GM12878 (cell line): ENCODE results near the gene GRN. TPM values are rescaled to one million over a fixed set of nuclear protein-coding genes. Genes with fewer than 3 reads are reported as not detected.
A peak's percentile ranks its signal among the peaks of the same experiment; 100 is the strongest.

Source experiments
- ATAC-seq: fragments of 200-7000 bp; cut with Tn5 transposase; 3 replicates; pipeline ENCODE4 v1.9.1; 2020; ENCODE audit warnings: mild to moderate bottlenecking, moderate library complexity
- BruUV-seq: library from RNA; stranded (reverse); fragments of 400-500 nt; replicated peaks from 2 replicates; lab custom pipeline; 2021; lab: Mats Ljungman, UMichigan
- CTCF ChIA-PET: fragments of 300-600 bp; sonication (Branson Sonifier 250); formaldehyde crosslinking; extraction: SDS; loops from one replicate; lab custom pipeline; 2021; ENCODE audit warnings: inconsistent platforms; lab: Yijun Ruan, JAX
- POLR2A ChIA-PET: fragments of 350-600 bp; formaldehyde crosslinking; extraction: SDS; loops from one replicate; lab custom pipeline; 2021; ENCODE audit warnings: inconsistent platforms; lab: Charles Lee
- RAD21 ChIA-PET: fragments of 300-600 bp; sonication (Branson Sonifier 250); formaldehyde crosslinking; loops from one replicate; lab custom pipeline; 2023; ENCODE audit warnings: antibody characterized with exemption; ENCODE audit not compliant: unreplicated experiment; lab: Charles Lee
- SMC1A ChIA-PET: fragments of 300-600 bp; sonication (Branson Sonifier 250); formaldehyde crosslinking; loops from one replicate; lab custom pipeline; 2023; ENCODE audit not compliant: unreplicated experiment, uncharacterized antibody; lab: Charles Lee
- DNase-seq: peaks from one replicate; pipeline ENCODE4 v3.0.0-alpha.2; 2011; ENCODE audit warnings: low read depth, low spot score
- FAIRE-seq: peaks from 3 replicates; lab custom pipeline; 2011; peaks lifted over from hg19 to GRCh38; lab: Jason Lieb, UNC
- H2AFZ ChIP-seq: 2 replicates; pipeline ENCODE4 v1.6.0; 2011; ENCODE audit warnings: low read depth, low read length, control low read depth; ENCODE audit not compliant: control insufficient read depth
- H3K27ac ChIP-seq: 2 replicates; pipeline ENCODE4 v1.5.1; 2011; ENCODE audit warnings: control low read depth; ENCODE audit not compliant: control insufficient read depth, insufficient read depth
- H3K27me3 ChIP-seq, 2 experiments: replicated peaks in 1 of 2; 2 replicates each; pipeline versions ENCODE4 v1.6.0 to v1.6.1; 2011; ENCODE audit warnings: low read length in 1 of 2; ENCODE audit not compliant: control insufficient read depth in 2 of 2, insufficient read depth in 2 of 2
- H3K36me3 ChIP-seq, 2 experiments: 2 replicates each; pipeline ENCODE4 v1.5.1; 2011; ENCODE audit warnings: low read length in 1 of 2; ENCODE audit not compliant: control insufficient read depth in 2 of 2, insufficient read depth in 2 of 2
- H3K4me1 ChIP-seq: 2 replicates; pipeline ENCODE4 v1.6.1; 2011; ENCODE audit warnings: mild to moderate bottlenecking, low read length, moderate library complexity, mixed read lengths; ENCODE audit not compliant: control insufficient read depth, insufficient read depth
- H3K4me2 ChIP-seq: 2 replicates; pipeline ENCODE4 v1.6.0; 2011; ENCODE audit warnings: control low read depth; ENCODE audit not compliant: control insufficient read depth, insufficient read depth
- H3K4me3 ChIP-seq: fragments of 200-600 bp; sonication (generic); 2 replicates; pipeline ENCODE4 v1.5.1; 2016
- H3K79me2 ChIP-seq: 2 replicates; pipeline ENCODE4 v1.6.0; 2011; ENCODE audit warnings: low read length; ENCODE audit not compliant: control insufficient read depth, insufficient read depth
- H3K9ac ChIP-seq: 2 replicates; pipeline ENCODE4 v1.8.0; 2011; ENCODE audit warnings: low read length, control low read depth, mixed read lengths; ENCODE audit not compliant: control insufficient read depth, insufficient read depth
- H3K9me3 ChIP-seq: replicated peaks from 3 replicates; pipeline ENCODE4 v1.5.1; 2011; ENCODE audit warnings: mild to moderate bottlenecking, low read length; ENCODE audit not compliant: control insufficient read depth, insufficient read depth
- H4K20me1 ChIP-seq: 2 replicates; pipeline ENCODE4 v1.6.0; 2011; ENCODE audit not compliant: control insufficient read depth, insufficient read depth
- CTCF ChIP-seq, 3 experiments: IDR thresholded peaks in 2 of 3; conservative IDR thresholded peaks in 1 of 3; 2 replicates each; pipeline ENCODE4 v1.5.1; 2011; ENCODE audit warnings: low read depth in 3 of 3, low read length in 3 of 3, mild to moderate bottlenecking in 3 of 3, control low read depth in 2 of 3, moderate library complexity in 2 of 3, inconsistent platforms in 1 of 3, mixed read lengths in 1 of 3; ENCODE audit not compliant: control insufficient read depth in 2 of 3, insufficient read depth in 1 of 3; ENCODE audit errors: extremely low read depth in 1 of 3
- FOS ChIP-seq: IDR thresholded peaks from 3 replicates; pipeline ENCODE4 v1.6.1; 2011; ENCODE audit warnings: borderline replicate concordance; ENCODE audit not compliant: insufficient read length; ENCODE audit errors: extremely low read depth
- HDAC2 ChIP-seq: fragments of 200-600 bp; sonication (generic); IDR thresholded peaks from 2 replicates; pipeline ENCODE4 v1.6.1; 2017
- IRF3 ChIP-seq: fragments of 450-650 bp; IDR thresholded peaks from 2 replicates; pipeline ENCODE4 v1.6.1; 2014; ENCODE audit warnings: mild to moderate bottlenecking
- MAX ChIP-seq: IDR thresholded peaks from 2 replicates; pipeline ENCODE4 v1.6.1; 2012; ENCODE audit warnings: low read depth, low read length, improper control_type of control experiment
- NFYB ChIP-seq: IDR thresholded peaks from 2 replicates; pipeline ENCODE4 v1.6.1; 2011; ENCODE audit warnings: low read depth, mild to moderate bottlenecking, low read length, improper control_type of control experiment, moderate library complexity; ENCODE audit not compliant: insufficient read depth
- NR2C2 ChIP-seq: IDR thresholded peaks from 2 replicates; pipeline ENCODE4 v1.6.1; 2011; ENCODE audit warnings: borderline replicate concordance, low read depth; ENCODE audit not compliant: control insufficient read depth, insufficient read length
- POLR2AphosphoS2 ChIP-seq: IDR thresholded peaks from 2 replicates; pipeline ENCODE4 v1.6.1; 2011; ENCODE audit warnings: low read depth, mild to moderate bottlenecking, low read length, improper control_type of control experiment, moderate library complexity
- SPI1 ChIP-seq: IDR thresholded peaks from 2 replicates; pipeline ENCODE4 v1.6.1; 2011; ENCODE audit warnings: low read depth, mild to moderate bottlenecking, low read length, moderate library complexity, borderline replicate concordance; ENCODE audit not compliant: insufficient read depth
- WGBS: methylation state at CpG from one replicate; pipeline ENCODE4 v1.1.6; 2016; ENCODE audit warnings: low lambda C conversion rate; ENCODE audit not compliant: insufficient replicate concordance, insufficient coverage; ENCODE audit errors: missing lambda C conversion rate; 5-methylcytosine and 5-hydroxymethylcytosine counted together
- in situ Hi-C: fragments of 300-500 bp; cut with MboI; formaldehyde crosslinking; loops from 9 replicates; pipeline ENCODE4 v1.14.3; 2018; ENCODE audit warnings: mixed read lengths
- intact Hi-C: fragments of 100-400 bp; cut with micrococcal nuclease; formaldehyde crosslinking; loops from one replicate; pipeline ENCODE4 v1.14.2; 2022; ENCODE audit not compliant: unreplicated experiment
- polyA plus RNA-seq, 11 experiments: library from polyadenylated mRNA; depleted of rRNA in 4 of 11; unstranded in 6 of 11; stranded (reverse) in 5 of 11; fragments of >200 nt; fragmentation: Nextera tagmentation in 4 of 11; fragmentation: Illumina TruSeq in 1 of 11; extraction: Ambion mirVana in 4 of 11; extraction: Trizol in 1 of 11; gene quantifications; 1 replicate in 1 of 11; 2 replicates in 10 of 11; pipeline versions ENCODE4 v1.2.1 to v1.2.3, GENCODE V29; 2011 to 2016; ENCODE audit warnings: inconsistent platforms in 2 of 11, missing spikeins in 2 of 11, low read depth in 1 of 11
- total RNA-seq, 4 experiments: library from RNA; depleted of rRNA in 3 of 4; stranded (reverse); fragments of >200 nt in 3 of 4; fragmentation: Illumina TruSeq in 1 of 4; extraction: Trizol in 1 of 4; gene quantifications; 2 replicates each; pipeline versions ENCODE4 v1.2.1 to v1.2.3, GENCODE V29; 2013 to 2021
- TF ChIP-seq, protein P1 (sequence below): fragments of 450-650 bp; IDR thresholded peaks from 2 replicates; pipeline ENCODE4 v1.6.1; 2017; ENCODE audit warnings: mild to moderate bottlenecking, low read depth, inconsistent platforms; ENCODE audit not compliant: poor library complexity, severe bottlenecking

GRN gene
- total and polyA plus RNA-seq, 10 of the 15 experiments (the other 5 are each of a cell fraction or from before 2014, with no cell fraction given), result 22.3 to 389 (median 139) TPM

DNA sequence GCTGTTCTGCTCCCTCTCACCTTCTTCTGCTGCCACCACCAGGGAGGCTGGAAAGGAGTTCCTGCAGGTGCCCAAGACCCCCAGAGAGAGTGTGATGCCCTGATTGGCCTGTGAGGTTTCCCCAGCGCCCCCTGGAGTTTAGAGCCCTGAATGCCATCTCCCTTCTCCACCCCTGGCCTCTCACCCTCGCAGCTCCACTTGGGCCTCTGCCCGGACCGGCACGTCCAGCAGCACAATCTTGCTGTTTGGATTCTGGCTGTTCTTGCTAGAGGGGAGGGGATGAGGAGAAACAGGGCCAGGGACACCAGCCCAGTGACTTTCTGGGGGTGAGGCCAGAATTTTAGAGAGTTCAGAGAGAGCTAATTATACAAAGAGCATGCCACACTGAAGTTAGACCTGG is 31.0 kb downstream of the GRN start:
- Histone ChIP-seq H3K9ac (no peak overlapping the region), H3K36me3 (no peaks in the 10 kb centered on the region), H4K20me1 (no peaks in the 10 kb centered on the region), H3K27ac (no peak overlapping the region), H3K4me2 (no peak overlapping the region), H3K27me3 (no peaks in the 10 kb centered on the region; a peak in 1 of 4 replicates), H3K4me1 (peaks cover 9% of the 10 kb centered on the region), H3K9me3 (no peaks in the 10 kb centered on the region; the same call in 2 of the 3 replicates), H3K79me2 (no peaks in the 10 kb centered on the region), H3K4me3 (no peak overlapping the region), H2AFZ (no peak overlapping the region)
- intact Hi-C loops, result no loop called here
- POLR2A ChIA-PET, result interaction anchor here (0.6 kb wide), 1 partner anchor 707 kb away, joined by 4 read pairs; no protein-coding TSS in a partner anchor
- 39% methylated on average over 5 of the region's 5 CpGs for WGBS
- ATAC-seq, result peak; percentile 81
- no peak for FAIRE-seq
- SMC1A ChIA-PET, result no interaction called here
- CTCF ChIA-PET, result interaction anchor here (0.7 to 2.4 kb wide), 12 partner anchors 9 to 172 kb away, joined by 3 to 8 read pairs (median 4); partner anchors contain the start of gene FAM171A2
- DNase-seq, result no peak
- no peak for TF ChIP-seq NR2C2
- TF ChIP-seq CTCF (IDR thresholded peaks at IDR 0.05 in 2 of 3, conservative IDR thresholded peaks at IDR 0.05 in 1 of 3; ENCODE audit: control insufficient read depth in 2 of 3, extremely low read depth in 1 of 3, insufficient read depth in 1 of 3, low read depth in 3 of 3, low read length in 3 of 3), result peak; percentile 17 to 62 (median 57); a peak in 5 of 6 replicates
- no TSS peak for BruUV-seq
- RAD21 ChIA-PET, result interaction anchor here (1.2 kb wide), 1 partner anchor 26 kb away, joined by 3 read pairs; no protein-coding TSS in a partner anchor
- in situ Hi-C loops, result no loop called here

DNA sequence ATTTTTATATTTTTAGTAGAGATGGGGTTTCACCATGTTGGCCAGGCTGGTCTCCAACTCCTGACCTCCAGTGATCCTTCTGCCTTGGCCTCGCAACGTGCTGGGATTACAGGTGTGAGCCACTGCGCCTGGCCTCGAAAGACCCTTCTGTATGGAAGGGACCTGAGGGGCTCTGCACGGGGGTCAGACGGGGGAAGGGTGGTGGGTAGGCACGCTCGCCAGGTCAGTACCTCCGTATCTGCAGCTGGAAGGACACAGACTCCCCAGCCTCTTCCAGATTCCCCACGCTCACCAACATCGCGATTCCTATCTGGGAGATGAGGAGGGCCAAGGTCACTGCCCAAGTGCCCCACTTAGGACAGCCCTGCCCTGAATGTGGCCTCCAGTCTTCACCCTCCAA is 31.7 kb downstream of the GRN start:
- H3K4me2 ChIP-seq, result no peak overlapping the region
- CTCF ChIA-PET, result interaction anchor here (1.1 to 2.4 kb wide), 8 partner anchors 10 to 147 kb away, joined by 3 to 8 read pairs (median 4); no protein-coding TSS in a partner anchor
- ATAC-seq (no peak), DNase-seq (no peak), FAIRE-seq (no peak)
- H3K36me3 ChIP-seq, result no peaks in the 10 kb centered on the region
- H3K79me2 ChIP-seq, result no peaks in the 10 kb centered on the region
- no peak overlapping the region for H3K4me3 ChIP-seq
- 63% methylated on average over 10 of the region's 12 CpGs for WGBS
- RAD21 ChIA-PET, result interaction anchor here (1.2 kb wide), 1 partner anchor 26 kb away, joined by 3 read pairs; no protein-coding TSS in a partner anchor
- POLR2A ChIA-PET, result interaction anchor here (0.6 kb wide), 1 partner anchor 708 kb away, joined by 4 read pairs; no protein-coding TSS in a partner anchor
- TF ChIP-seq NFYB (no peak), HDAC2 (no peak), POLR2AphosphoS2 (no peak), MAX (no peak), SPI1 (no peak), FOS (no peak), IRF3 (no peak)
- TF ChIP-seq, protein P1, sequence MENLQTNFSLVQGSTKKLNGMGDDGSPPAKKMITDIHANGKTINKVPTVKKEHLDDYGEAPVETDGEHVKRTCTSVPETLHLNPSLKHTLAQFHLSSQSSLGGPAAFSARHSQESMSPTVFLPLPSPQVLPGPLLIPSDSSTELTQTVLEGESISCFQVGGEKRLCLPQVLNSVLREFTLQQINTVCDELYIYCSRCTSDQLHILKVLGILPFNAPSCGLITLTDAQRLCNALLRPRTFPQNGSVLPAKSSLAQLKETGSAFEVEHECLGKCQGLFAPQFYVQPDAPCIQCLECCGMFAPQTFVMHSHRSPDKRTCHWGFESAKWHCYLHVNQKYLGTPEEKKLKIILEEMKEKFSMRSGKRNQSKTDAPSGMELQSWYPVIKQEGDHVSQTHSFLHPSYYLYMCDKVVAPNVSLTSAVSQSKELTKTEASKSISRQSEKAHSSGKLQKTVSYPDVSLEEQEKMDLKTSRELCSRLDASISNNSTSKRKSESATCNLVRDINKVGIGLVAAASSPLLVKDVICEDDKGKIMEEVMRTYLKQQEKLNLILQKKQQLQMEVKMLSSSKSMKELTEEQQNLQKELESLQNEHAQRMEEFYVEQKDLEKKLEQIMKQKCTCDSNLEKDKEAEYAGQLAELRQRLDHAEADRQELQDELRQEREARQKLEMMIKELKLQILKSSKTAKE, result no peak
- peaks cover 9% of the 10 kb centered on the region for H3K4me1 ChIP-seq
- H4K20me1 ChIP-seq, result no peaks in the 10 kb centered on the region
- no peaks in the 10 kb centered on the region for H3K27me3 ChIP-seq
- H3K9ac ChIP-seq, result no peak overlapping the region
- BruUV-seq, result no TSS peak
- intact Hi-C loops (no loop called here), in situ Hi-C loops (no loop called here)
- H2AFZ ChIP-seq, result no peak overlapping the region
- H3K27ac ChIP-seq, result no peak overlapping the region
- SMC1A ChIA-PET, result no interaction called here
- H3K9me3 ChIP-seq, result no peaks in the 10 kb centered on the region; the same call in 2 of the 3 replicates
